ENCODE measurements around the gene RTF2. TPM values are rescaled to one million over a fixed set of nuclear protein-coding genes. Genes with fewer than 3 reads are reported as not detected.

RTF2 gene
- polyA plus RNA-seq, 4 donors = 70.2 to 83.5 (median 78.4) TPM

- Histone ChIP-seq H3K27ac (ENCODE audit: low read depth in 1 of 3, low read length in 2 of 3) (no peak overlapping the region), H3K4me3 (ENCODE audit: low read depth in 1 of 3, low read length in 3 of 3) (no peak overlapping the region), H3K4me1 (ENCODE audit: control insufficient read depth in 3 of 3, insufficient read depth in 2 of 3, low read depth in 1 of 3, low read length in 2 of 3) (no peaks in the 10 kb centered on the region), H3K9me3 (ENCODE audit: control insufficient read depth in 2 of 2, insufficient read depth in 1 of 2, low read depth in 1 of 2, low read length in 1 of 2) (no peaks in the 10 kb centered on the region), H3K27me3 (ENCODE audit: control insufficient read depth in 3 of 3, insufficient read depth in 3 of 3, low read length in 3 of 3) (no peaks in the 10 kb centered on the region), H3K36me3 (ENCODE audit: control insufficient read depth in 3 of 3, insufficient read depth in 2 of 3, low read depth in 1 of 3, low read length in 3 of 3) (no peaks in the 10 kb centered on the region)
- 67 to 86% (median 86%) methylated on average over 1 of the region's 1 CpG for WGBS, 3 donors
- DNase-seq (no peak), FAIRE-seq (no peak)
Observed at GRCh38 chr20:56424931-56425330, 43.5 kb upstream of the RTF2 start.

DNA sequence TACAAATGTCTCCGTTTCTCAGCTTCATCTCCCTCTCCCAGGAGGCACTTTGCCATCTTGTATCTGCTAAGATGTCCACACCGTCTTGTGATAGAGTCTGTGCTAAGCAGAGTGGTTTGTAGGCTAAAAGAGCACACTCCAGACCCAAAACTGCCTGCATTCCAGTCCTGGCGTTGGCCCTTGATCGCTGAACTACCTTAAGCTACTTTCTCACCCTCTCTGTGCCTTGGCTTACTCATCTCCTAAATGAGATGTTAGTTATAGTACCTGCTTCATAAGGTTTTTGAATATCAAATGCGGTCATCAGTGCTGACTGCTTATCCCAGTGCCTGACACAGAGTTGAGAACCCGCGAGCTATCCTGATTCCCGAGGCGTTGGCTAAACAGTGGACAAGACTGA lies 42.4 kb upstream of the RTF2 start:
- Histone ChIP-seq H3K36me3 (ENCODE audit: control insufficient read depth in 3 of 3, insufficient read depth in 2 of 3, low read depth in 1 of 3, low read length in 3 of 3) (no peaks in the 10 kb centered on the region), H3K9me3 (ENCODE audit: control insufficient read depth in 2 of 2, insufficient read depth in 1 of 2, low read depth in 1 of 2, low read length in 1 of 2) (no peaks in the 10 kb centered on the region), H3K27ac (ENCODE audit: low read depth in 1 of 3, low read length in 2 of 3) (no peak overlapping the region), H3K27me3 (ENCODE audit: control insufficient read depth in 3 of 3, insufficient read depth in 3 of 3, low read length in 3 of 3) (no peaks in the 10 kb centered on the region), H3K4me3 (ENCODE audit: low read depth in 1 of 3, low read length in 3 of 3) (no peak overlapping the region), H3K4me1 (ENCODE audit: control insufficient read depth in 3 of 3, insufficient read depth in 2 of 3, low read depth in 1 of 3, low read length in 2 of 3) (no peaks in the 10 kb centered on the region)
- DNase-seq (no peak), FAIRE-seq (no peak)
- WGBS, 3 donors = 92 to 93% (median 93%) methylated on average over 9 of the region's 9 CpGs

- Histone ChIP-seq H3K9me3 (ENCODE audit: control insufficient read depth in 2 of 2, insufficient read depth in 1 of 2, low read depth in 1 of 2, low read length in 1 of 2) (no peaks in the 10 kb centered on the region), H3K36me3 (ENCODE audit: control insufficient read depth in 3 of 3, insufficient read depth in 2 of 3, low read depth in 1 of 3, low read length in 3 of 3) (no peaks in the 10 kb centered on the region), H3K4me3 (ENCODE audit: low read depth in 1 of 3, low read length in 3 of 3) (no peak overlapping the region), H3K27ac (ENCODE audit: low read depth in 1 of 3, low read length in 2 of 3) (no peak overlapping the region), H3K4me1 (ENCODE audit: control insufficient read depth in 3 of 3, insufficient read depth in 2 of 3, low read depth in 1 of 3, low read length in 2 of 3) (no peaks in the 10 kb centered on the region), H3K27me3 (ENCODE audit: control insufficient read depth in 3 of 3, insufficient read depth in 3 of 3, low read length in 3 of 3) (no peaks in the 10 kb centered on the region)
- FAIRE-seq (no peak), DNase-seq (no peak)
Observed at GRCh38 chr20:56426926-56427325, 41.5 kb upstream of the RTF2 start.

GRCh38 chr20:56427797-56428196 lies 40.6 kb upstream of the RTF2 start:
- DNase-seq = no peak
- no peak overlapping the region for H3K27ac ChIP-seq (ENCODE audit: low read depth in 1 of 3, low read length in 2 of 3)
- no peaks in the 10 kb centered on the region for H3K4me1 ChIP-seq (ENCODE audit: control insufficient read depth in 3 of 3, insufficient read depth in 2 of 3, low read depth in 1 of 3, low read length in 2 of 3)
- H3K36me3 ChIP-seq (ENCODE audit: control insufficient read depth in 3 of 3, insufficient read depth in 2 of 3, low read depth in 1 of 3, low read length in 3 of 3) = no peaks in the 10 kb centered on the region
- no peaks in the 10 kb centered on the region for H3K27me3 ChIP-seq (ENCODE audit: control insufficient read depth in 3 of 3, insufficient read depth in 3 of 3, low read length in 3 of 3)
- H3K4me3 ChIP-seq (ENCODE audit: low read depth in 1 of 3, low read length in 3 of 3) = no peak overlapping the region
- H3K9me3 ChIP-seq (ENCODE audit: control insufficient read depth in 2 of 2, insufficient read depth in 1 of 2, low read depth in 1 of 2, low read length in 1 of 2) = no peaks in the 10 kb centered on the region
- 79 to 87% (median 85%) methylated on average over 4 of the region's 4 CpGs for WGBS, 3 donors
- no peak for FAIRE-seq

DNA sequence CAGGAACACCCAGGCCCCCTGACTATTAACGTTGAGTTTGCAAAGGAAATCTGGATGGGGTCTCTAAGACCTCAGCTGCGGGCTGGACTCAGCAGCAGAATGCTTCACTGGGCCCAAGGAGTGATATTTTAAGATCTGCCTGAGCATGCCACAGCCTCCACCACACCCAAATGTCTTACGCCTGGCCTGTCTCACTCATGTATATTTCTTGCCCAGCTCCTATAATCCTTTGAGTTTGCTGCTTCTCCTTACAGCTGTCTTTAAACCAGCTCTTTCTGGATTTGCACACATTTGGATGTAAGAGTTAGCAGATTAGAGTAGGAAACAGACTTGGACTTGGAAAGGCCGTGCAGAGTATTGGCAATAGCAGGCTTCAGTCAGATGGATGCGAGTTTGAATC lies 40.0 kb upstream of the RTF2 start:
- no peak overlapping the region for H3K4me3 ChIP-seq (ENCODE audit: low read depth in 1 of 3, low read length in 3 of 3)
- H3K27me3 ChIP-seq (ENCODE audit: control insufficient read depth in 3 of 3, insufficient read depth in 3 of 3, low read length in 3 of 3) = no peaks in the 10 kb centered on the region
- H3K9me3 ChIP-seq (ENCODE audit: control insufficient read depth in 2 of 2, insufficient read depth in 1 of 2, low read depth in 1 of 2, low read length in 1 of 2) = no peaks in the 10 kb centered on the region
- DNase-seq = no peak
- no peak overlapping the region for H3K27ac ChIP-seq (ENCODE audit: low read depth in 1 of 3, low read length in 2 of 3)
- H3K4me1 ChIP-seq (ENCODE audit: control insufficient read depth in 3 of 3, insufficient read depth in 2 of 3, low read depth in 1 of 3, low read length in 2 of 3) = peaks cover 0 to 1% (median 0%) of the 10 kb centered on the region in 3 donors
- 85 to 89% (median 87%) methylated on average over 5 of the region's 5 CpGs for WGBS, 3 donors
- FAIRE-seq = no peak
- H3K36me3 ChIP-seq (ENCODE audit: control insufficient read depth in 3 of 3, insufficient read depth in 2 of 3, low read depth in 1 of 3, low read length in 3 of 3) = no peaks in the 10 kb centered on the region

DNA sequence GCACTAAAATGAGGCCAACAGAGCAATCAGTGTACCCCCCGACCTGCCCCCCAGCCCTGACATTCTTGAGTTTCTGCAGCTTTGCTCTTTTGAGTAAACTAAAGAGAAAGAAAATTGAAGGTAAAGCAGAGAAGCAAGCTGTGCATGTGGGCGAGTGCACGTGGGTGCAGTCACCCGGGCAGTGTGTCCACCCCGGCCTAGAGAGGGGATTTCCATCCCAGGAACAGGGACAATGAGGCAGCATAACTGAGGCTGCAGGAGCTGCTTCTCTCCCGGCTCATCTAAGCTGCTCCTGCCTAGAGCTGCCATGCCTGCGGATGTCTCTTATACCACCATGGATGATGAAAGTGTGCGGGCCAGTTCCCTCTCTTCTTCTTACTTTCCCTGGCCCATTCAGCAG lies 39.5 kb upstream of the RTF2 start:
- H3K4me1 ChIP-seq (ENCODE audit: control insufficient read depth in 3 of 3, insufficient read depth in 2 of 3, low read depth in 1 of 3, low read length in 2 of 3) = peaks cover 0 to 5% (median 0%) of the 10 kb centered on the region in 3 donors
- no peaks in the 10 kb centered on the region for H3K9me3 ChIP-seq (ENCODE audit: control insufficient read depth in 2 of 2, insufficient read depth in 1 of 2, low read depth in 1 of 2, low read length in 1 of 2)
- no peaks in the 10 kb centered on the region for H3K36me3 ChIP-seq (ENCODE audit: control insufficient read depth in 3 of 3, insufficient read depth in 2 of 3, low read depth in 1 of 3, low read length in 3 of 3)
- no peak overlapping the region for H3K27ac ChIP-seq (ENCODE audit: low read depth in 1 of 3, low read length in 2 of 3)
- H3K27me3 ChIP-seq (ENCODE audit: control insufficient read depth in 3 of 3, insufficient read depth in 3 of 3, low read length in 3 of 3) = no peaks in the 10 kb centered on the region
- DNase-seq (no peak), FAIRE-seq (no peak)
- WGBS, 3 donors = 72 to 79% (median 75%) methylated on average over 8 of the region's 8 CpGs
- no peak overlapping the region for H3K4me3 ChIP-seq (ENCODE audit: low read depth in 1 of 3, low read length in 3 of 3)

DNA sequence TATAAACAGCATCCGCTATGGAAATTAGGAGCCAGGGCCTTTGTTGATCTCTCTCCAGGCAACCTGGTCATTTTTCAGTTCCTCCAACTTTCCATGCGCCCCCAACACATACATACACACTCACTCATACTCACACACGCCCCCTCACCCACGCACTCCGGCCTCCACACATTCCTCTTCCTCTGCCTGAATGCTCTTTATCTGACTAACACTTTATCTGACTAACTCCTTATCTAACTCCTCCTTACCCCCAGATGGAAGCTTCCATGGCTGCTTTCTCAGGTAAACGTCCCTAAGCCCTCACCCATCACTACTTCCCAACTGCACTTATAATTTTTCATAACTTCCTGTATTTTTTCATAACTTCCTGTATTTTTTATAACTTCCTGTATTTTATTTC lies 38.9 kb upstream of the RTF2 start:
- WGBS, 3 donors = 51 to 62% (median 60%) methylated on average over 6 of the region's 6 CpGs

GRCh38 chr20:56429941-56430340 lies 38.5 kb upstream of the RTF2 start:
- FAIRE-seq (no peak), DNase-seq (no peak)
- Histone ChIP-seq H3K4me1 (ENCODE audit: control insufficient read depth in 3 of 3, insufficient read depth in 2 of 3, low read depth in 1 of 3, low read length in 2 of 3) (peaks cover 0 to 5% (median 0%) of the 10 kb centered on the region in 3 donors), H3K36me3 (ENCODE audit: control insufficient read depth in 3 of 3, insufficient read depth in 2 of 3, low read depth in 1 of 3, low read length in 3 of 3) (no peaks in the 10 kb centered on the region), H3K4me3 (ENCODE audit: low read depth in 1 of 3, low read length in 3 of 3) (no peak overlapping the region), H3K27me3 (ENCODE audit: control insufficient read depth in 3 of 3, insufficient read depth in 3 of 3, low read length in 3 of 3) (no peaks in the 10 kb centered on the region), H3K9me3 (ENCODE audit: control insufficient read depth in 2 of 2, insufficient read depth in 1 of 2, low read depth in 1 of 2, low read length in 1 of 2) (no peaks in the 10 kb centered on the region), H3K27ac (ENCODE audit: low read depth in 1 of 3, low read length in 2 of 3) (peak overlapping the region in 1 of 3 donors; percentile 35)
- 40 to 55% (median 49%) methylated on average over 4 of the region's 4 CpGs for WGBS, 3 donors

More for the DNA sequence above, 38.9 kb upstream of the RTF2 start:
- H3K27ac ChIP-seq (ENCODE audit: low read depth in 1 of 3, low read length in 2 of 3) = peak overlapping the region in 1 of 3 donors; percentile 17
- no peak for DNase-seq
- FAIRE-seq = no peak
- H3K36me3 ChIP-seq (ENCODE audit: control insufficient read depth in 3 of 3, insufficient read depth in 2 of 3, low read depth in 1 of 3, low read length in 3 of 3) = no peaks in the 10 kb centered on the region
- H3K9me3 ChIP-seq (ENCODE audit: control insufficient read depth in 2 of 2, insufficient read depth in 1 of 2, low read depth in 1 of 2, low read length in 1 of 2) = no peaks in the 10 kb centered on the region
- no peak overlapping the region for H3K4me3 ChIP-seq (ENCODE audit: low read depth in 1 of 3, low read length in 3 of 3)
- H3K27me3 ChIP-seq (ENCODE audit: control insufficient read depth in 3 of 3, insufficient read depth in 3 of 3, low read length in 3 of 3) = no peaks in the 10 kb centered on the region
- peaks cover 0 to 5% (median 0%) of the 10 kb centered on the region in 3 donors for H3K4me1 ChIP-seq (ENCODE audit: control insufficient read depth in 3 of 3, insufficient read depth in 2 of 3, low read depth in 1 of 3, low read length in 2 of 3)

DNA sequence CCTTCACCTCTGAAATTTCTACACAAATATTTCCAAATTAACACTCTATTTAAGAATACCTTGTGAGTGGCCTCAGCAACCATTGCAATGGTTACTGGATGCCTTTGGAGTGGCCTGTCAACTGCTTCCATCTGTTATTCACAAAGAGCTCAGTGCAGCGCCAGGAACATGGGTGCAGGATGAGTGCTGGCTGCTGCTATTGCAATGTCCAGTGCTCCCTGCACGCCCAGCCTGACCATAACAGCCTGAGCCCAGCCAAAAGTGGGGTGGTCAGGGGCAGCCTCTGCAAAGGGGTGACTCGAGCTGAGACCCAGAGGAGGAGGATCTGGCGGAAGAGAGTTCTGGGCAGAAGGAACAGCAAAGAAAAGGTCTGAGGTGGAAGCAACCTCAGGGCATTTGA lies 38.0 kb upstream of the RTF2 start:
- no peaks in the 10 kb centered on the region for H3K9me3 ChIP-seq (ENCODE audit: control insufficient read depth in 2 of 2, insufficient read depth in 1 of 2, low read depth in 1 of 2, low read length in 1 of 2)
- no peak overlapping the region for H3K27ac ChIP-seq (ENCODE audit: low read depth in 1 of 3, low read length in 2 of 3)
- FAIRE-seq (no peak), DNase-seq (no peak)
- peaks cover 0 to 5% (median 0%) of the 10 kb centered on the region in 3 donors for H3K4me1 ChIP-seq (ENCODE audit: control insufficient read depth in 3 of 3, insufficient read depth in 2 of 3, low read depth in 1 of 3, low read length in 2 of 3)
- no peaks in the 10 kb centered on the region for H3K36me3 ChIP-seq (ENCODE audit: control insufficient read depth in 3 of 3, insufficient read depth in 2 of 3, low read depth in 1 of 3, low read length in 3 of 3)
- no peaks in the 10 kb centered on the region for H3K27me3 ChIP-seq (ENCODE audit: control insufficient read depth in 3 of 3, insufficient read depth in 3 of 3, low read length in 3 of 3)
- 59 to 66% (median 65%) methylated on average over 4 of the region's 4 CpGs for WGBS, 3 donors
- no peak overlapping the region for H3K4me3 ChIP-seq (ENCODE audit: low read depth in 1 of 3, low read length in 3 of 3)

All from small intestine (tissue), 7 donors.